Colon (tissue), 2 donors: ENCODE results near the gene NOP16.

Source experiments
- FAIRE-seq: peaks from 2 replicates; lab custom pipeline; 2012; peaks lifted over from hg19 to GRCh38; lab: Jason Lieb, UNC
- donor health status: control.
- donor health status: control.

NOP16 gene

DNA sequence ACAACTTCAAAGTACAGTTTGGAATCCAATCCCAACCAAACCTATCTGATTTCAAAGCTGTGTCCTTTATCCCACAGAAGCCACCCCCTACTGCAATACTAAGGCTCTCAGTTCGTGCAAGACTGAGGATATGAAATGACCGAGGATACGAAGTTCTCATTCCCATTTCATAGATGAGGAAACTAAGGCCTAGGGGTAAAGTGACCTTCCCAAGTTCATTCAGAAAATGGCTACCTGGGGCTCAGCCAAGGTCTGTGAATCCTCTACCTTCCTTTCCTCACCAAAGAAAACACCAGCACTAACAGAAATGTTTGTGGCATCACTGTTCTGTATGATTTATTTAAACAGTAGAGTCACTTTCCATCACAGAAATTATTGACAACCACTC is 32.2 kb downstream of the NOP16 start:
- no peak for FAIRE-seq

DNA sequence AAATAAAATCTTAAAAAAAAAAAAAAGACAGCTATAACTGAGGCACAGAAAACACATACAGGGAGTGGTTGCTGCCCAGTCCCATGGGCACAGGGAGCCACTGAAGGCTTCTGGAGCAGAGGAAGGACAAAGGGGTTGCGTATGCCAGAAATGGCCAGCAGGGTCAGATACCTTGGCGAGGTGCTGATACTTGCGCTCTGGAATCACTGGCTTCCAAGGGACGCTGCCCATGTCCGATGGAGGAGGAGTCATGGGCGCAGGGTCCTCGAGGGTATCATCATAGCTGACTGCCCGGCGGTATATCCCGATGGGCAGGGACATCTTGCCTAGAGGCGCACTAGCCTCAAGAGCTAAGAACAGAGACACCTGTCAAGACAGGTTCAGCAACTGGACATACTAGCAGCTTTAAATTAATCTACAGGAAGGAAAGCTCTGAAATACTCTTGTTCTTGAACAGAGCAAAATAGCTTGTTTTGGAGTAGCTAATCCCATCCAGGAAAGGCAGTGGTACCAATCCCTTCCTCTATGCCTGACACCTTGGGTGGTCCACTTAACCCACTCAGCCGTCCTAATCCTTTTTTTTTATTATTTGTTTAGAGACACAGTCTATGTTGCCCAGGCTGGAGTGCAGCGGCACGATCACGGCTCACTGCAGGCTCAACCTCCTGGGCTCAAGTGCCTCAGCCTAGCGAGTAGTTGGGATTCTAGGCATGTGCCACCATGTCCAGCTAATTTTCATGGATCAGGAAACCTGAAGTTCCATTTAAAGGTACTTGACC is 32.8 kb downstream of the NOP16 start:
- no peak for FAIRE-seq

DNA sequence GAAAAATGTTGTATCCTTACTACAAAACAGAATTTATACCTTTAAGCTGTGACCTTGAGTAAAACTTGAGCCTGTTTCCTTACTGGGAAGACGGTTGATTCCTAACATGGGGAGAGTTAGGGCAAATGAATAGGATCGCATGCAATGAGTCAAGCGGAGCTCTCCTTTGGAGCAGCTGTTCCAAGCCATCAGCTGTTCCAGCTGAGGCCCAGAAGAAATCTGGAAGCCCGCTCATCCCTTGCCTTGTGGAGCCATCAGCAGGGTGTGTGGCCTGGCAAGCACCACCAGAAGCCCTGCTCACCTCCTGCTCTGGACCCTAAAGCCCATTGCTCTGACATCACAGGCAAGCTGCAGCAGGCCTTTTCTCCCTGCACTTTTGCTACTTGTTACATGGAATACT is 34.9 kb downstream of the NOP16 start:
- FAIRE-seq, result no peak

DNA sequence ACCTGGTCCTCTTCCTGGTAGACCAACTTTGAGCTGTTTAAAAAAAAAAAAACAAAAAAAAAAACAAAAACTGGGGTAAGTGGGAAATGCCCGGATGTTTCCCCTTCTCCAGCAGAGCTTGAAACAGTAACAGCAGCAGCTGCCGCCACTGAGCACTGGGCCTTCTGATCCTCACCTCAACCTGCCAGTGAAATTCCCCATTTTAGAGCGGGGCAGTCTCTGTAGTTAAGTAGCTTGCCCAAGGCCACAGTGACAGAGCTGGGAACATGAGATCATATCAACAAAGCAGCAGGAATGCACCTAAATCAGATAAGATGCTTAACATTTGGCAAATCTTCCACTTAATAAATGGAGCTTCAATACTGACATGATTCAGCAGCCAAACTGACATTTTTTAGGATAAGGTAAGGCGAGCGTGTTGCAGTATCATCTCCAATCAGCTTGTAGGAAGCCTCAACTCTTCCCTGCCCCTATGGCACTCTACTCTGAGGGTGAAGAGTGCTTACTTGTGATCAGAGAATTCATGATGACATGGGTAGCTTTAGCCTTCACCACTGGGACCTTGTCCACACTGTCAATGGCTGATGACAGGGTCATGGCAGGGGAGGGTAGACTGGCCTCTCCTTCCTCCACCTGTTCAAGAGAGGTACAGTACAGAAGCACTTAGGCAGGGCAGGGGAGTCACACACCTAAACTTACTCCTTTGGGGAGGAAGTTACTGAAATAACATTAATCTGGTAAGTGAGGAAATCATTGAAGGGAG is 36.1 kb downstream of the NOP16 start:
- FAIRE-seq, result no peak

DNA sequence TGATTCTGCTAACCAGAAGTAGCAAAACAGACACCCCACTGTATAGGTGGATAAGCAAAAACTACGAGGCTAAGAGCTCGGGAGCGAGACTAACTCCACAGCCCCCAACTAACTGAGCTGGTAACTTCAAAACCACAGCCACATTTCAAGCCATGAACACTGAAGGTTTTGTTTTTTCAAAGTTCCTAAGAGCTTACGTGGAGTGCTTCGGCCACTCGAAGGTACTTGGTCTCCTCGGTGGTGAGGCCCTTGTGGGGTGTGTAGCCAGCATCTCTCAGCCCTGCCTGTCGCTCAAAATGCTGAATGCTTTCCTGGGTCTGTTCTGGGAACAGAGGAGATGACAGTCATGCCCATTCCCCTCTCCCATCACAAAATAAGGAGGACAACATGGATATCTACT is 38.0 kb downstream of the NOP16 start:
- FAIRE-seq, result no peak

DNA sequence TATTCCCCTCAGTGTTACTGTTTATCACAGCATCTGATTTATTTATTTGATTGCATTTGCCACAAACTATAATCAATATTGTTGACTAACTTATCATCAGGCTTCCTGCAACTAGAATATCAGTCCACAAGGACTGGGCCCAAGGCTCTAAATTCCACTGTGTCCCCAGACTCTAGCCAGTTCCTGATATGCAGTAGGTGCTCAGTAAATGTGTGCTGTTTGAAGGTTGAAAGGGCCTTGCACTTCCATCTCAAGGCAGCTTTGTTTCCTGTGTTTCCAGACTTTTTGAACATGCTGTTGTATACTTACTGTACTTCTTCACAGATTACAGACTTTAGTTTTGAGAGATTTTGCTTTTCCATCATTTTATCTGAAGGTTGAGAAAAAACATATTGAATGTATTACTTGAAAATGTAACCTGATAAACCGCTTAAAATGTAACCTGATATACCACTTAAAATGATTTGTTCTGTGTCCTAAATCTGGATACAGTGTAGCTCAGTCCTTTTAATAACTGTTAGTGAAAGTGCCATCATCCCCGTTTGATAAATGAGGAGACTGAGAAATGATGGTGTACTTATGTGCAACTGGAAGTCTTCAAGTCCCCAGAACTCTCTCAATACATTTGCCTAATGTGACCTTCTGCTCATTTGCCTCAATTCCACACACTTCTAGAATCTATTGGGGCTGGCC is 45.5 kb downstream of the NOP16 start:
- no peak for FAIRE-seq

DNA sequence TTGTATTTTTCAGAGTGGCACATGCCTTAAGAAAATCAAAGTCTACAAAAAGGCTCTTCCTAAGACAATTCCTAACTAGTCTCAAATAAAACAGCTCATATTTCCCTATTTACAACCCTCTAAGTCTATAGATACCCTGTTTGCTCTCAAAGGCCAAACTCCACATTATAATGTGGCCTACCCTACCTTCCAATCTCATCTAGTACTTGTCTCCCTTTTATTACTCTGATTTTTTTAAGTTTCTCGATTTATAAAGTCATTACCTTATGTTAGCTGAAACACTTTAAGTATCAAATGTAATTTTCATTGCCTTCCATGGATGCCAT is 46.3 kb downstream of the NOP16 start:
- no peak for FAIRE-seq

DNA sequence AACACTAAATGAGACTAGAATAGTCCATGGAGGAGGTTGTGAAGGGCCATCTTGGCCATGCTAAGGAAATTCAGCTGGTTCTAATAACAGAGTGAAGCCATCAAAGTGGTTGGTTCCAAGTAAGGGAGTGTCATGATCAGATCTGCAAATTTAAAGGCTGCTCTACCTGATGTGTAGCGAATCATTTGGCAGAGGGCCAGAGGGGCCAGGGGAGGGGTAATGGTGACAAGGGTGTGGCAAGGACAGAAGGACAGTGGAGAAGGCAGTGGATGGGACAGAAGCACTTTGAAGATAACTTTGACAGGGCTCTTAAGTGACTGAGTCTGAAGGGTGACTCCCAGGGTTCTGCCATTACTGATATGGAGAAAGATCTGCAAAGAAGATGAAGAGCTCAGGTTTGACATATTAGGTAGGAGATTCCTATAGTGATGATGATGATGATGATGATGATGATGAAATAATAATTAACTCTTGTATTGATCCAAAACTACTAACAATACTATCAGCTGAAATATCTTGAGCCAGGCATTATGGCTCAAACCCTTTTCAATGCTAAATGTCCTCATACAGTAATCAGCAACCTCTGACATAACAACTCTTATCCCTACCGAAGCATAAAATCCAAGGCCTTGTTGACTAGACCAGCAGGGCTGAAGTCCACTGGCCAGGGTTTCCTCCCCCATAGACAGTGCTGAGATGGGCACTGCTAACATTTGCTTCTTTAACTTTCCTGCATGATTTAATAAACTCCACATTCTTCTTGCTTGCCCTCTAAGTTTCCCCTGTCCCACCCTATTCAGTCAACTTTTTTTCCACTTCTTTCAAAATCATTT is 46.9 kb downstream of the NOP16 start:
- no peak for FAIRE-seq

DNA sequence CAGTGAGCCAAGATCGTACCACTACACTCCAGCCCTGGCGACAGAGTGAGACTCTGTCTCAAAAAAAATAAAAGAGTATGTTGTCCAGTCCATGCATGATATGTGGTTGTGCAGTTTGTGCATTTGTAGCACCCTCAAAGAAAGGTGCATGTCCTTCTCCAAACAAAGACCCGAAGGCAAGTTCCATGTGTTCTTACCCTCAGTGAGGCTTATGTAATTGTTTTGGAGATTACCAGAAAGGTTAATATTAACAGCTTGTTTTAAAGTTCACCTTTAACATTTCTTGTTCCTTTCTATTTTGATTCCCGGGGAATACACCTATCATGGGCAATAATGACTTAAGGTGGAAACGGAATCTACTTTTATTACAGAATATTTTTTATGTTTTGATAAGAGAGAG is 49.1 kb downstream of the NOP16 start:
- no peak for FAIRE-seq

DNA sequence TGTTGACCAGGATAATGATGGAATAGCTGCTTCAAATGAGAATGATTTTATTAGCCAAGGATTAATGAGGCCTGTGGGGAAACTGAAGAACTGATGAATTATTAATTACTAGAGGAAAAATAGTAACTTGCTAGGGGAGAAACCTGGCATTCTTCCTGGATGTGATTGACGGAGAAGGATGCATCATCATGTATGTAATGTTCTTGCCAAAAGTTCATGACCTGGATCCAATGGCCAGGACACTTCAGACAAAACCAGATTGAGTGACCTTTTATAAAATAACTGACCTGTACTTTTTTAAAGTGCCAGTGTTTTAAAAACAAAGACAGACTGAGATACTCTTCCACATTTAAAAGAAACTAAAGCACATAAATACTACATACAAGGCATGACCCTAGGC is 50.5 kb downstream of the NOP16 start:
- no peak for FAIRE-seq

DNA sequence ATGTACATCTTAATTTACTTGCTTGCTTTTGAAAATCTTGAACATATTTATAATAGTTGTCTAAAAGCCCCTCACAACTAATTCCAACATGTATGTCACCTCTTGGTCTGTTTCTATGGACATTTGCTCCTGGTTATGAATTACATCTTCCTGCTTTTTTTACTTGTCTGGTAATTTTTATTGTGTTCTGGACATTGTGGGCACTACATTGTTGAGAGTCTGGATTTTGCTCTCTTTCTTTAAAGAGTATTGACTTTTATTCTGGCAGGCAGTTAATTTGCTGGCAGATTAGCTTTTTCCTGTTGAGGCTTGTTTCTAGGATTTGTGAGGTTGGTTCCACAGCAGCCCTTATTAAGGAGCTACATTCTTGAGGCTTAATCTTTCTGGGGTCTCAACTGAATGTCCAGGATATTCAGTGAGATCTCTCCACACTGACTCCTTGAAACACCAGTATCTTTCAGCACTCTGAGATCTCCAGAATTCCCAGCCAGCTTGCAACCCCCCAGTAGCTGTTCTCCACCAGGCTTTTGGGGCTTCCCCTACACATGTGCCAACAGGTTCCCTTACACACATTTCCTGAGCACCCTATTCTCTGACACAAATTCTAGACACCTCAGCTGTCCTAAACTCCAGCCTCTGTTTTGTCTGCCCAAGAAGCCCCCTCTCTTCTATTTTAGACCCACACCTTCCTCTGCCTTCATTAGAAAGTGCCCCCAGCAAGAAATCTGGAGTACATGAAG is 54.2 kb downstream of the NOP16 start:
- FAIRE-seq, result no peak
